Ramos (cell line): ENCODE measurements around the gene ARHGAP45.
"Not testable (repeated sequence)": the region's sequence is repeated elsewhere in the genome, so short reads cannot be mapped to it uniquely, and the experiment has no call there.

Experiments used
- in situ Hi-C: fragments of 300-500 bp; cut with MboI; formaldehyde crosslinking; loops from one replicate; pipeline ENCODE4 v1.14.3; 2022; ENCODE audit warnings: low sequenced_read_pairs; ENCODE audit not compliant: unreplicated experiment

The ARHGAP45 gene

GRCh38 chr19:1129084-1129483 is 62.1 kb downstream of the ARHGAP45 start:
- in situ Hi-C loops = not testable (repeated sequence)

DNA sequence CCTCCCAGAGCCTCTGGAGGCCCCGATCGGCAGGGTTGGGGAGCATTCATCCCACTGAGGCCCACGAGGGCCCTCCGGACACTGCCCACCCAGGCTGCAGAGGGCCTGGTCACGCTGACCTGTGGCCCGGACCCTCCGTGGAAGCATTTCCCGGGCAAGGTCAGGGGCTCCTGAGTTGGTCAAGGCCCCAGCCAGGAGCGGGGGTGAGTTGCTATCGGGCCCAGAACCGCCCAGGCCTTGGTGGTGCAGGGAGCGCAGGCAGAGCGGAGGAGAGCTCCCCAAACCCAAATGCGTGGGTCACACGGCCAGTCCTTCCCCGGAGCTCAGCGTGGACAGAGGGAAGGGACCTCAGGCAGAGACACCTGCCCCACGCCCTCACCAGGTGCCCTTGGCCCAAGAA is 62.6 kb downstream of the ARHGAP45 start:
- in situ Hi-C loops = no loop called here

DNA sequence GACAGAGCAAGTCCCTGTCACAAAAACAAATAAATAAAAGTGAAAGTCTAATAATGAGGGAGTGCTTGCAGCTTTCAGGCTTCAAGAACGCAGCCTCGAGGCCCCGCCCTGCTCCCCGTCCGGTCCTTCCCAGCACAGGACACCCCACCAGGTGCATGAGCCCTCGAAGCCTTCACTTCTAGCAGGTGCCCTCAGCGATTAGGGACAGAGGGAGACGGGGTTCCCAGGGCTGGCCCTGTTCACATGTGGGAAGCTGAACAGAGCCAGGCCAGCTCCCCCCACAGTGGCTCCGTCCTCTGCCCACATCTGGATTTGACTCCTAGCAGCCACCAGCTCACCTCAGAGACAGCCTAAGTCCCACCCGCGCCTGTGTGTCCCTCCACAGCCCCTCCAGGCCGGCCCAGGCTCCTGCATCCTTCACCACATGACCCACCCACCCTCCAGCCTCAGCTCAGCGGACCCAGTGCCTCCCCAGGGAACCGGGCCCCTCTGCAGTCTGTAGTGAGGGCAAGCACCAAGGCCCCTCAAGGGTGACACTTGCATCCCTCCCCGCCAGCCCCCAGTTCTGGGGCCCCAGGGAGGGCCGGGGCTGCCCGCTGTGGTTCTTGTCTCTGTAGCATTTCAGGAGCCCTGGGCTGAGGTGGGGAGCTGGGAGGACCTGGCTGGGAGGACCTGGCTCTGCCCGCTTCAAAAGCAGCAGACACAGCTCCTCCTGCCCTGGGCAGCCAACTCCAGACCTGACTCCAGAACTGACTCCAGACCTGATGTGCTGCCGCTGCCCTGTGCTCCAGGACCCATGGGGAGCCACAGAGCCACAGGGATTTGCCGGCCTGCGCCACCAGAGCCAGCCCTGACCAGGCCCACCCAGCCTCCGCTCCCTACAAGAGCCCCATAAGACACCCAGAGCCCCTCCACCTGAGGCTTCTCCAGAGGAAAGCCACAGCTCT is 64.1 kb downstream of the ARHGAP45 start:
- in situ Hi-C loops = no loop called here

DNA sequence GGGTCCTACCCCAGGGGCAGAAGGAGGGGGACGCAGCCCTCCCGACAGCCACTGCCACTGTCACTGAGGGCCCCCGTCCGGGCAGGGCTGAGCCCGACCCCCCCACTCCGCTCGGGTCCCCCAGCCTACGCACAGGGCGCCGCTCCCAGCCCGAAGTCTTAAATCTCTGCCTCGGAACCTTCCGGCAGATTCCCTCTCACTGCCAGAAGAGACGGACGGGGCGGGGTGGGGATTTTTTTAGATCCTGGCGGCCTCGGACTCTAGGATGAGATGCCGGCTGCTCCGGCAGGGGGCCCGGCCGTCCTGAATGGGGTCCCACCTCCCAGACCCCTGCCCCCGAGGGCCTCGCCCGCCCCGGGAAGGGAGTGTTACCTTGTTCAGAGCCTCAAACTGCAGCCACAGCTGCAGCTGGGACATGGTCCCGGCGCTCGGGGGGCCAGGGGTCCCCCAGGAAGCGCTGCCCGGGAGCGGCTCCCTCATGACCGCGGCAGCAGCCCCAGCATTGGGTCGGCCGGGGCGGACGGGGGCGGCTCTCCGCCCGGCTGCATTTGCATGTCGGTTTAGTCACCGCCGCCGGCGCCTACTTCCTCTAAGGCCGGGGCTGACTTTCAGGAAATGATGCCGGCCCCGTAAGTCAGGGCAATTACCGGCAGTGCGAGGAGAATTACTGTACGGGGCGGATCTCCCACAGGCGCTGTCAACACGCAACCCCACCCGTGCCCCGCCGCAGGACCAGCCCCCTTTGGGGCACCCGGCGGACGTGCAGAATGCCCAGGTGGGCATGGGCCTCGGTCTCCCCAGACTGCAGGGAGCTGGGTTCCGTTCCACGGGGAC is 65.0 kb downstream of the ARHGAP45 start:
- in situ Hi-C loops = no loop called here

- in situ Hi-C loops = no loop called here
Observed at GRCh38 chr19:1132552-1133383, 65.8 kb downstream of the ARHGAP45 start.

- in situ Hi-C loops = no loop called here
Observed at GRCh38 chr19:1133471-1133929, 66.5 kb downstream of the ARHGAP45 start.

- in situ Hi-C loops = no loop called here
Observed at GRCh38 chr19:1134431-1134830, 67.5 kb downstream of the ARHGAP45 start.

GRCh38 chr19:1135454-1135853 is 68.5 kb downstream of the ARHGAP45 start:
- in situ Hi-C loops = no loop called here

GRCh38 chr19:1136201-1136600 is 69.2 kb downstream of the ARHGAP45 start:
- in situ Hi-C loops = no loop called here
